Activated CD8-positive, alpha-beta T cell treated with anti-CD3 and anti-CD28 coated beads, Interleukin-2, amount 10 ng/mL, durations not matched to agents 7 days and 5 days (primary cell): ENCODE measurements around the gene PARD3B. TPM values are rescaled to one million over a fixed set of nuclear protein-coding genes. Genes with fewer than 3 reads are reported as not detected.

Source experiments
- ATAC-seq: fragments of 150-1000 bp; cut with Tn5 transposase; one replicate; pipeline ENCODE4 v1.10.0; 2021; ENCODE audit warnings: moderate library complexity
- CTCF ChIA-PET: fragments of 350-600 bp; sonication (Branson Sonifier 250); formaldehyde crosslinking; loops from one replicate; lab custom pipeline; 2021; ENCODE audit warnings: antibody characterized with exemption; lab: Charles Lee
- POLR2A ChIA-PET: fragments of 350-600 bp; sonication (Branson Sonifier 250); formaldehyde crosslinking; loops from one replicate; lab custom pipeline; 2021; ENCODE audit warnings: antibody characterized with exemption; lab: Charles Lee
- DNase-seq: peaks from one replicate; pipeline ENCODE4 v3.0.0-alpha.2; 2020
- H3K27ac Mint-ChIP-seq: one replicate; pipeline ENCODE4 v1.8.0; 2021; ENCODE audit warnings: mild to moderate bottlenecking, mixed read lengths
- H3K27me3 Mint-ChIP-seq: one replicate; pipeline ENCODE4 v1.8.0; 2021; ENCODE audit warnings: low read depth, mixed read lengths
- H3K36me3 Mint-ChIP-seq: one replicate; pipeline ENCODE4 v1.8.0; 2021; ENCODE audit warnings: low read depth, mixed read lengths
- H3K4me1 Mint-ChIP-seq: one replicate; pipeline ENCODE4 v1.8.0; 2021; ENCODE audit warnings: low read depth, mixed read lengths
- H3K4me3 Mint-ChIP-seq: one replicate; pipeline ENCODE4 v1.8.0; 2021; ENCODE audit warnings: mild to moderate bottlenecking, mixed read lengths
- H3K9me3 Mint-ChIP-seq: one replicate; pipeline ENCODE4 v1.8.0; 2022; ENCODE audit warnings: mixed read lengths; ENCODE audit not compliant: insufficient read depth
- total RNA-seq, 2 experiments: library from RNA; stranded (reverse); gene quantifications; one replicate each; pipeline ENCODE4 v1.2.3, GENCODE V29; 2021

PARD3B gene
- total RNA-seq, 2 experiments from 2014 or later, result 0.76 to 1.0 TPM

GRCh38 chr2:205033431-205033830 lies 488.2 kb downstream of the PARD3B start:
- Mint-ChIP-seq H3K9me3 (no peaks in the 10 kb centered on the region), H3K27ac (no peak overlapping the region), H3K4me1 (peaks cover 26% of the 10 kb centered on the region), H3K36me3 (peaks cover 5% of the 10 kb centered on the region), H3K4me3 (no peak overlapping the region), H3K27me3 (no peaks in the 10 kb centered on the region)
- ATAC-seq, result no peak
- DNase-seq, result no peak
- POLR2A ChIA-PET, result no interaction called here
- CTCF ChIA-PET, result interaction anchor here (1.3 kb wide), 1 partner anchor 97 kb away, joined by 4 read pairs; no protein-coding TSS in a partner anchor

- ChIA-PET POLR2A (no interaction called here), CTCF (interaction anchor here (1.1 to 1.3 kb wide), 2 partner anchors 14 to 96 kb away, joined by 3 to 4 read pairs; no protein-coding TSS in a partner anchor)
- ATAC-seq (peak; percentile 30), DNase-seq (no peak)
- H3K27me3 Mint-ChIP-seq, result no peaks in the 10 kb centered on the region
- peaks cover 5% of the 10 kb centered on the region for H3K36me3 Mint-ChIP-seq
- no peak overlapping the region for H3K27ac Mint-ChIP-seq
- H3K9me3 Mint-ChIP-seq, result no peaks in the 10 kb centered on the region
- peaks cover 20% of the 10 kb centered on the region for H3K4me1 Mint-ChIP-seq
- no peak overlapping the region for H3K4me3 Mint-ChIP-seq
These were observed 488.8 kb downstream of the PARD3B start for GRCh38 chr2:205034034-205034433.

GRCh38 chr2:205040323-205040722 lies 495.0 kb downstream of the PARD3B start:
- Mint-ChIP-seq H3K4me1 (no peaks in the 10 kb centered on the region), H3K27ac (no peak overlapping the region), H3K27me3 (peaks cover 2% of the 10 kb centered on the region), H3K4me3 (no peak overlapping the region), H3K9me3 (peaks cover 5% of the 10 kb centered on the region), H3K36me3 (peaks cover 5% of the 10 kb centered on the region)
- CTCF ChIA-PET, result no interaction called here
- ATAC-seq (no peak), DNase-seq (no peak)
- POLR2A ChIA-PET, result no interaction called here

- no peak for ATAC-seq
- no peak overlapping the region for H3K4me3 Mint-ChIP-seq
- no peak overlapping the region for H3K27ac Mint-ChIP-seq
- peaks cover 2% of the 10 kb centered on the region for H3K27me3 Mint-ChIP-seq
- H3K4me1 Mint-ChIP-seq, result no peaks in the 10 kb centered on the region
- H3K9me3 Mint-ChIP-seq, result peaks cover 5% of the 10 kb centered on the region
- peaks cover 5% of the 10 kb centered on the region for H3K36me3 Mint-ChIP-seq
- DNase-seq, result no peak
- ChIA-PET POLR2A (no interaction called here), CTCF (interaction anchor here (1.4 kb wide), 1 partner anchor 18 kb away, joined by 4 read pairs; no protein-coding TSS in a partner anchor)
These were observed 496.3 kb downstream of the PARD3B start for GRCh38 chr2:205041472-205042130.

GRCh38 chr2:205043285-205043684 lies 498.0 kb downstream of the PARD3B start:
- DNase-seq (no peak), ATAC-seq (no peak)
- CTCF ChIA-PET, result interaction anchor here (1.4 kb wide), 1 partner anchor 19 kb away, joined by 4 read pairs; no protein-coding TSS in a partner anchor
- Mint-ChIP-seq H3K4me3 (no peak overlapping the region), H3K27ac (no peak overlapping the region), H3K9me3 (peaks cover 21% of the 10 kb centered on the region), H3K27me3 (peaks cover 2% of the 10 kb centered on the region), H3K4me1 (no peaks in the 10 kb centered on the region), H3K36me3 (peaks cover 6% of the 10 kb centered on the region)
- POLR2A ChIA-PET, result no interaction called here

GRCh38 chr2:205045706-205046105 lies 500.4 kb downstream of the PARD3B start:
- DNase-seq (no peak), ATAC-seq (no peak)
- no peak overlapping the region for H3K4me3 Mint-ChIP-seq
- peaks cover 2% of the 10 kb centered on the region for H3K27me3 Mint-ChIP-seq
- no peak overlapping the region for H3K27ac Mint-ChIP-seq
- no peaks in the 10 kb centered on the region for H3K4me1 Mint-ChIP-seq
- ChIA-PET CTCF (no interaction called here), POLR2A (no interaction called here)
- peaks cover 31% of the 10 kb centered on the region for H3K9me3 Mint-ChIP-seq
- H3K36me3 Mint-ChIP-seq, result peaks cover 17% of the 10 kb centered on the region

- Mint-ChIP-seq H3K36me3 (peaks cover 17% of the 10 kb centered on the region), H3K4me3 (no peak overlapping the region), H3K27me3 (no peaks in the 10 kb centered on the region), H3K4me1 (no peaks in the 10 kb centered on the region), H3K9me3 (peaks cover 31% of the 10 kb centered on the region), H3K27ac (no peak overlapping the region)
- DNase-seq, result no peak
- POLR2A ChIA-PET, result no interaction called here
- CTCF ChIA-PET, result no interaction called here
- no peak for ATAC-seq
These were observed 502.1 kb downstream of the PARD3B start for GRCh38 chr2:205047273-205047839.

- no peak for ATAC-seq
- Mint-ChIP-seq H3K9me3 (peaks cover 31% of the 10 kb centered on the region), H3K36me3 (peaks cover 14% of the 10 kb centered on the region), H3K27ac (no peak overlapping the region), H3K27me3 (no peaks in the 10 kb centered on the region), H3K4me1 (peaks cover 2% of the 10 kb centered on the region), H3K4me3 (no peak overlapping the region)
- POLR2A ChIA-PET, result no interaction called here
- CTCF ChIA-PET, result no interaction called here
- no peak for DNase-seq
These were observed 506.1 kb downstream of the PARD3B start for GRCh38 chr2:205051417-205051816.

GRCh38 chr2:205052781-205053180 lies 507.5 kb downstream of the PARD3B start:
- no peak overlapping the region for H3K27ac Mint-ChIP-seq
- no peak for DNase-seq
- peaks cover 14% of the 10 kb centered on the region for H3K36me3 Mint-ChIP-seq
- H3K4me1 Mint-ChIP-seq, result peaks cover 2% of the 10 kb centered on the region
- H3K27me3 Mint-ChIP-seq, result no peaks in the 10 kb centered on the region
- no peak for ATAC-seq
- CTCF ChIA-PET, result no interaction called here
- H3K4me3 Mint-ChIP-seq, result no peak overlapping the region
- POLR2A ChIA-PET, result no interaction called here
- H3K9me3 Mint-ChIP-seq, result peaks cover 22% of the 10 kb centered on the region

- Mint-ChIP-seq H3K27me3 (no peaks in the 10 kb centered on the region), H3K4me1 (peaks cover 12% of the 10 kb centered on the region)
- DNase-seq, result no peak
These were observed 508.6 kb downstream of the PARD3B start for GRCh38 chr2:205053827-205054410.

GRCh38 chr2:205054789-205055188 lies 509.5 kb downstream of the PARD3B start:
- H3K4me3 Mint-ChIP-seq, result no peak overlapping the region
- no peak for ATAC-seq

More at GRCh38 chr2:205053827-205054410, 508.6 kb downstream of the PARD3B start:
- ChIA-PET CTCF (interaction anchor here (0.6 kb wide), 1 partner anchor 11 kb away, joined by 3 read pairs; no protein-coding TSS in a partner anchor), POLR2A (no interaction called here)
- H3K27ac Mint-ChIP-seq, result no peak overlapping the region
- H3K9me3 Mint-ChIP-seq, result peaks cover 23% of the 10 kb centered on the region
- H3K36me3 Mint-ChIP-seq, result peaks cover 20% of the 10 kb centered on the region
- no peak overlapping the region for H3K4me3 Mint-ChIP-seq
- no peak for ATAC-seq

GRCh38 chr2:205055251-205055650 lies 510.0 kb downstream of the PARD3B start:
- H3K27ac Mint-ChIP-seq, result no peak overlapping the region
- H3K4me3 Mint-ChIP-seq, result no peak overlapping the region
- ATAC-seq, result no peak
- peaks cover 22% of the 10 kb centered on the region for H3K9me3 Mint-ChIP-seq
- no peaks in the 10 kb centered on the region for H3K27me3 Mint-ChIP-seq
- DNase-seq, result no peak
- peaks cover 14% of the 10 kb centered on the region for H3K4me1 Mint-ChIP-seq
- ChIA-PET POLR2A (no interaction called here), CTCF (no interaction called here)
- H3K36me3 Mint-ChIP-seq, result peaks cover 18% of the 10 kb centered on the region

More at GRCh38 chr2:205054789-205055188, 509.5 kb downstream of the PARD3B start:
- H3K27ac Mint-ChIP-seq, result no peak overlapping the region
- H3K4me1 Mint-ChIP-seq, result peaks cover 14% of the 10 kb centered on the region
- peaks cover 22% of the 10 kb centered on the region for H3K9me3 Mint-ChIP-seq
- no peak for DNase-seq
- H3K27me3 Mint-ChIP-seq, result no peaks in the 10 kb centered on the region
- ChIA-PET POLR2A (no interaction called here), CTCF (no interaction called here)
- peaks cover 19% of the 10 kb centered on the region for H3K36me3 Mint-ChIP-seq
